Activated naive CD4-positive, alpha-beta T cell treated with anti-CD3 and anti-CD28 coated beads for 36 hours (primary cell): ENCODE measurements around the gene COL4A4. TPM values are rescaled to one million over a fixed set of nuclear protein-coding genes. Genes with fewer than 3 reads are reported as not detected.
A peak's percentile ranks its signal among the peaks of the same experiment; 100 is the strongest.

Experiments
- CTCF ChIA-PET: fragments of 350-600 bp; sonication (Branson Sonifier 250); formaldehyde crosslinking; loops from one replicate; lab custom pipeline; 2021; ENCODE audit warnings: antibody characterized with exemption; lab: Charles Lee
- DNase-seq: peaks from one replicate; pipeline ENCODE4 v3.0.0-alpha.2; 2020
- H3K27ac Mint-ChIP-seq: one replicate; pipeline ENCODE4 v1.8.0; 2021; ENCODE audit warnings: mild to moderate bottlenecking, mixed read lengths
- H3K27me3 Mint-ChIP-seq: one replicate; pipeline ENCODE4 v1.8.0; 2021; ENCODE audit warnings: low read depth, mixed read lengths
- H3K36me3 Mint-ChIP-seq: one replicate; pipeline ENCODE4 v1.8.0; 2021; ENCODE audit warnings: low read depth, mixed read lengths
- H3K4me1 Mint-ChIP-seq: one replicate; pipeline ENCODE4 v1.8.0; 2021; ENCODE audit warnings: low read depth, mixed read lengths
- H3K4me3 Mint-ChIP-seq: one replicate; pipeline ENCODE4 v1.8.0; 2021; ENCODE audit warnings: mild to moderate bottlenecking, moderate library complexity, mixed read lengths
- H3K9me3 Mint-ChIP-seq: one replicate; pipeline ENCODE4 v1.8.0; 2021; ENCODE audit warnings: mixed read lengths
- intact Hi-C: fragments of 100-400 bp; cut with micrococcal nuclease; formaldehyde crosslinking; loops from one replicate; pipeline ENCODE4 v1.15.1; 2023
- total RNA-seq, 2 experiments: library from RNA; stranded (reverse); gene quantifications; one replicate each; pipeline ENCODE4 v1.2.3, GENCODE V29; 2021

COL4A4 gene
- total RNA-seq, 2 experiments from 2014 or later = not detected

- no peaks in the 10 kb centered on the region for H3K9me3 Mint-ChIP-seq
- DNase-seq = peak; percentile 45
- H3K4me1 Mint-ChIP-seq = peaks cover 19% of the 10 kb centered on the region
- H3K36me3 Mint-ChIP-seq = peaks cover 4% of the 10 kb centered on the region
- CTCF ChIA-PET = interaction anchor here (0.9 to 1.5 kb wide), 3 partner anchors 173 to 770 kb away, joined by 3 to 4 read pairs (median 3); no protein-coding TSS in a partner anchor
- H3K4me3 Mint-ChIP-seq = no peak overlapping the region
- H3K27ac Mint-ChIP-seq = no peak overlapping the region
- intact Hi-C loops = loop anchor here (1.0 to 10.0 kb wide), 8 partner anchors 149 to 1317 kb away; partner anchors contain the start of gene RHBDD1
- no peaks in the 10 kb centered on the region for H3K27me3 Mint-ChIP-seq
Measured at GRCh38 chr2:226984750-226985582, 179.0 kb downstream of the COL4A4 start.

- DNase-seq = no peak
- no peak overlapping the region for H3K27ac Mint-ChIP-seq
- peaks cover 19% of the 10 kb centered on the region for H3K4me1 Mint-ChIP-seq
- CTCF ChIA-PET = interaction anchor here (0.6 to 1.5 kb wide), 3 partner anchors 182 to 770 kb away, joined by 3 to 4 read pairs (median 3); no protein-coding TSS in a partner anchor
- H3K9me3 Mint-ChIP-seq = no peaks in the 10 kb centered on the region
- H3K4me3 Mint-ChIP-seq = no peak overlapping the region
- H3K27me3 Mint-ChIP-seq = no peaks in the 10 kb centered on the region
- intact Hi-C loops = loop anchor here (10.0 kb wide), 1 partner anchor 559 kb away; no protein-coding TSS in a partner anchor
- peaks cover 4% of the 10 kb centered on the region for H3K36me3 Mint-ChIP-seq
Measured at GRCh38 chr2:226983895-226984749, 179.9 kb downstream of the COL4A4 start.

GRCh38 chr2:226981791-226982326 is 182.1 kb downstream of the COL4A4 start:
- intact Hi-C loops = loop anchor here (10.0 kb wide), 1 partner anchor 557 kb away; no protein-coding TSS in a partner anchor
- H3K4me1 Mint-ChIP-seq = peaks cover 19% of the 10 kb centered on the region
- no peak for DNase-seq
- no peaks in the 10 kb centered on the region for H3K27me3 Mint-ChIP-seq
- H3K36me3 Mint-ChIP-seq = peaks cover 7% of the 10 kb centered on the region
- no peak overlapping the region for H3K27ac Mint-ChIP-seq
- H3K9me3 Mint-ChIP-seq = no peaks in the 10 kb centered on the region
- H3K4me3 Mint-ChIP-seq = no peak overlapping the region
- CTCF ChIA-PET = interaction anchor here (0.5 kb wide), 1 partner anchor 124 kb away, joined by 5 read pairs; no protein-coding TSS in a partner anchor

- Mint-ChIP-seq H3K27ac (no peak overlapping the region), H3K36me3 (peaks cover 8% of the 10 kb centered on the region), H3K27me3 (no peaks in the 10 kb centered on the region), H3K4me1 (peaks cover 7% of the 10 kb centered on the region), H3K9me3 (no peaks in the 10 kb centered on the region), H3K4me3 (no peak overlapping the region)
- intact Hi-C loops = no loop called here
- no peak for DNase-seq
- CTCF ChIA-PET = interaction anchor here (0.7 kb wide), 1 partner anchor 9 kb away, joined by 3 read pairs; no protein-coding TSS in a partner anchor
Measured at GRCh38 chr2:226979004-226979403, 185.0 kb downstream of the COL4A4 start.

- intact Hi-C loops = no loop called here
Measured at GRCh38 chr2:226978300-226978699, 185.7 kb downstream of the COL4A4 start.

GRCh38 chr2:226977775-226978190 is 186.2 kb downstream of the COL4A4 start:
- DNase-seq = no peak
- H3K4me1 Mint-ChIP-seq = no peaks in the 10 kb centered on the region
- H3K27me3 Mint-ChIP-seq = no peaks in the 10 kb centered on the region
- intact Hi-C loops = no loop called here
- H3K36me3 Mint-ChIP-seq = peaks cover 15% of the 10 kb centered on the region
- no peak overlapping the region for H3K4me3 Mint-ChIP-seq
- CTCF ChIA-PET = interaction anchor here (0.7 kb wide), 1 partner anchor 302 kb away, joined by 3 read pairs; no protein-coding TSS in a partner anchor
- H3K9me3 Mint-ChIP-seq = no peaks in the 10 kb centered on the region
- H3K27ac Mint-ChIP-seq = no peak overlapping the region

More at GRCh38 chr2:226978300-226978699, 185.7 kb downstream of the COL4A4 start:
- Mint-ChIP-seq H3K9me3 (no peaks in the 10 kb centered on the region), H3K27me3 (no peaks in the 10 kb centered on the region), H3K36me3 (peaks cover 13% of the 10 kb centered on the region), H3K4me1 (no peaks in the 10 kb centered on the region), H3K4me3 (no peak overlapping the region), H3K27ac (no peak overlapping the region)
- no peak for DNase-seq
- CTCF ChIA-PET = interaction anchor here (0.7 kb wide), 1 partner anchor 9 kb away, joined by 3 read pairs; no protein-coding TSS in a partner anchor

GRCh38 chr2:226973816-226974215 is 190.2 kb downstream of the COL4A4 start:
- peaks cover 19% of the 10 kb centered on the region for H3K36me3 Mint-ChIP-seq
- no peaks in the 10 kb centered on the region for H3K9me3 Mint-ChIP-seq
- H3K4me1 Mint-ChIP-seq = peaks cover 26% of the 10 kb centered on the region
- H3K27ac Mint-ChIP-seq = no peak overlapping the region
- no peaks in the 10 kb centered on the region for H3K27me3 Mint-ChIP-seq
- DNase-seq = no peak
- H3K4me3 Mint-ChIP-seq = no peak overlapping the region
- intact Hi-C loops = no loop called here
- CTCF ChIA-PET = no interaction called here

GRCh38 chr2:226971770-226972169 is 192.2 kb downstream of the COL4A4 start:
- Mint-ChIP-seq H3K9me3 (no peaks in the 10 kb centered on the region), H3K4me1 (peaks cover 26% of the 10 kb centered on the region), H3K27ac (no peak overlapping the region), H3K4me3 (no peak overlapping the region), H3K27me3 (no peaks in the 10 kb centered on the region), H3K36me3 (peaks cover 16% of the 10 kb centered on the region)
- CTCF ChIA-PET = interaction anchor here (0.6 to 0.7 kb wide), 2 partner anchors 301 to 1359 kb away, joined by 3 to 5 read pairs; no protein-coding TSS in a partner anchor
- intact Hi-C loops = loop anchor here (2.0 kb wide), 1 partner anchor 137 kb away; no protein-coding TSS in a partner anchor
- no peak for DNase-seq

- H3K9me3 Mint-ChIP-seq = no peaks in the 10 kb centered on the region
- no peaks in the 10 kb centered on the region for H3K27me3 Mint-ChIP-seq
- no peak for DNase-seq
- CTCF ChIA-PET = interaction anchor here (0.6 to 0.7 kb wide), 2 partner anchors 300 to 1358 kb away, joined by 3 to 5 read pairs; no protein-coding TSS in a partner anchor
- H3K4me3 Mint-ChIP-seq = peak overlapping the region; percentile 11
- peaks cover 26% of the 10 kb centered on the region for H3K4me1 Mint-ChIP-seq
- peaks cover 16% of the 10 kb centered on the region for H3K36me3 Mint-ChIP-seq
- intact Hi-C loops = loop anchor here (2.0 kb wide), 1 partner anchor 136 kb away; no protein-coding TSS in a partner anchor
- peak overlapping the region; percentile 2 for H3K27ac Mint-ChIP-seq
Measured at GRCh38 chr2:226971084-226971483, 192.9 kb downstream of the COL4A4 start.

- Mint-ChIP-seq H3K36me3 (peaks cover 16% of the 10 kb centered on the region), H3K4me3 (peak overlapping the region; percentile 22), H3K9me3 (no peaks in the 10 kb centered on the region), H3K27ac (no peak overlapping the region), H3K4me1 (peaks cover 26% of the 10 kb centered on the region), H3K27me3 (no peaks in the 10 kb centered on the region)
- intact Hi-C loops = loop anchor here (2.0 kb wide), 1 partner anchor 136 kb away; no protein-coding TSS in a partner anchor
- DNase-seq = no peak
- CTCF ChIA-PET = no interaction called here
Measured at GRCh38 chr2:226970362-226970761, 193.6 kb downstream of the COL4A4 start.

- no peak for DNase-seq
- CTCF ChIA-PET = interaction anchor here (0.6 kb wide), 1 partner anchor 9 kb away, joined by 3 read pairs; no protein-coding TSS in a partner anchor
- intact Hi-C loops = loop anchor here (2.0 kb wide), 1 partner anchor 135 kb away; no protein-coding TSS in a partner anchor
- Mint-ChIP-seq H3K9me3 (no peaks in the 10 kb centered on the region), H3K4me1 (peaks cover 26% of the 10 kb centered on the region), H3K27ac (no peak overlapping the region), H3K36me3 (peaks cover 13% of the 10 kb centered on the region), H3K4me3 (no peak overlapping the region), H3K27me3 (no peaks in the 10 kb centered on the region)
Measured at GRCh38 chr2:226969417-226970080, 194.5 kb downstream of the COL4A4 start.
